Stimulated activated memory B cell treated with anti-CD40 and anti-IgM and Interleukin-4, amounts not matched to agents 10 μg/mL and 1 μg/mL and 100 μg/mL, for 72 hours (primary cell): Measurements from ENCODE around the gene STX18.
"Not testable (repeated sequence)": the region's sequence is repeated elsewhere in the genome, so short reads cannot be mapped to it uniquely, and the experiment has no call there.

Source experiments
- ATAC-seq: fragments of 150-1000 bp; cut with Tn5 transposase; 2 replicates; pipeline ENCODE4 v1.10.0; 2021
- H3K27ac Mint-ChIP-seq: one replicate; pipeline ENCODE4 v1.8.0; 2022; ENCODE audit warnings: mild to moderate bottlenecking, mixed read lengths
- H3K27me3 Mint-ChIP-seq: one replicate; pipeline ENCODE4 v1.8.0; 2022; ENCODE audit warnings: mixed read lengths
- H3K36me3 Mint-ChIP-seq: one replicate; pipeline ENCODE4 v1.8.0; 2022; ENCODE audit warnings: mixed read lengths
- H3K4me1 Mint-ChIP-seq: one replicate; pipeline ENCODE4 v1.8.0; 2022; ENCODE audit warnings: mixed read lengths
- H3K4me3 Mint-ChIP-seq: one replicate; pipeline ENCODE4 v1.8.0; 2022; ENCODE audit warnings: mild to moderate bottlenecking, moderate library complexity, mixed read lengths
- H3K9me3 Mint-ChIP-seq: one replicate; pipeline ENCODE4 v1.8.0; 2022; ENCODE audit warnings: mixed read lengths

The STX18 gene

DNA sequence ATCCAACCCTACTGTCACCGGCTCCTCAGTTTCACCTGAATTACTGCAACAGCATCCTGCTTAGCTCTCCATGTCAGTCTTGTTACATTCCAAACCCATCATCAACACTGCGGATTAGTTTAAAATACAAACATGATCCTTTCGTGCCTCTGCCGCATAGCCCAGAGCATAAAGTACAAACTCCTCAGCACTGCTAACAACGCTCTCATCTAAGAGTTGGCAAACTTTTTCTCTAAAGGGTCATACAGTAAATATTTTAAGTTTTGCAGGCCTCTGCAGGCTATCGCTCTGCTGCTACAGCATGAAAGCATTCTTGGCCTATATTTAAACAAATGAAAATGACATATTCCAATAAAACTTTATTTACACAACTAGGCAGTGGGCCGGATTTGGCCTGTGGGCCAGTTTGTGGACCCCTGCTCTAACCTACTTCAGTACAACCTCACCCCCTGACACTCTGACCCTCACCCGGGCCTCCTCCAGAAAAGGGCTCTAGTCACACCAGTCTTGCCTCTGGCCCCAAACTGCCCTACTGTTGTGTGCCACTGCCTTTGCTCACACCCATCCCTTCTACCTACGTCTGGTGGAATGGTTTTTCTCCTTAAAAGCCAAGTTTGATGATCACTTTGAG, 7.2 kb downstream of the STX18 start:
- ATAC-seq = no peak
- no peak overlapping the region for H3K27ac Mint-ChIP-seq
- H3K36me3 Mint-ChIP-seq = peaks cover 10% of the 10 kb centered on the region
- peaks cover 38% of the 10 kb centered on the region for H3K4me1 Mint-ChIP-seq
- H3K9me3 Mint-ChIP-seq = no peaks in the 10 kb centered on the region
- no peaks in the 10 kb centered on the region for H3K27me3 Mint-ChIP-seq
- H3K4me3 Mint-ChIP-seq = no peak overlapping the region

- Mint-ChIP-seq H3K4me3 (no peak overlapping the region), H3K4me1 (peaks cover 32% of the 10 kb centered on the region), H3K9me3 (no peaks in the 10 kb centered on the region), H3K27ac (no peak overlapping the region), H3K27me3 (no peaks in the 10 kb centered on the region), H3K36me3 (peaks cover 10% of the 10 kb centered on the region)
- ATAC-seq = no peak
These were observed 8.2 kb downstream of the STX18 start for GRCh38 chr4:4533461-4534169.

DNA sequence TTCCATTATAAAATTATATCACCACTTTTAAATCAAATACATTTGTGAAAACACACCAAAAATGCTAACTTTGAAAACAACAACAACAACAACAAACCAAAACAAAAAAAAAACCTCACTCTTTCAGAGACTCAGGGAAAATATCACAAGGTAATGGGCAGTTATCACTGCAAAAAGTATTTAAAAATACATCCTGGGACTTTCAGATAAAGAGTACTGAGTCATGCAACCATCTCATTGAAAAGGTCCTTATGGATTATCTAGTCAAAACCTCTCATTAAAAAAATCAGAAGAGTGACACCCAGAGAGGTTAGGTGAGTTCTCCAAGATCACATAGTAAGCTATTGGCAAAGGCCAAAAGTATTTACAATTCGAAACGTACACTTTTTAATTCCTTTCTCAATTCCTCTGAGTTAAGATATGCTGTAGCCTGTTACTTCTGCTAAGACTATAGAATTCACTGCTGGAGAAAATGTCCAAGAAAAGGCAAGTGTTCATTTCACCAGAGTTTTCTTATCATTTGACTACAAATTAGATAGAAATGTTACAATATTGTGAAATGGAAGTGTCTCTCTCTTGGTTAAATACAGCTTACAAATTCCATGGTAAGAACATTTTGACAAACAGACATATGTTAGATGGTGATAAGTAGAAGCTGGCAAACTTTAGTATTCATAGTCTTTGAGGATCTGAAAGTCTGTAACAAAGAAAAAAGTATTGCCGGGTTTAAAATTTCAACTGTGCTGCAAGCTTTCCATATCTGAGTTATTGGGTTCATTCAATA, 9.3 kb downstream of the STX18 start:
- H3K27ac Mint-ChIP-seq = no peak overlapping the region
- no peaks in the 10 kb centered on the region for H3K9me3 Mint-ChIP-seq
- H3K36me3 Mint-ChIP-seq = peaks cover 14% of the 10 kb centered on the region
- no peaks in the 10 kb centered on the region for H3K27me3 Mint-ChIP-seq
- peaks cover 32% of the 10 kb centered on the region for H3K4me1 Mint-ChIP-seq
- H3K4me3 Mint-ChIP-seq = no peak overlapping the region
- no peak for ATAC-seq

- Mint-ChIP-seq H3K27me3 (no peaks in the 10 kb centered on the region), H3K4me1 (peaks cover 20% of the 10 kb centered on the region), H3K4me3 (no peak overlapping the region), H3K27ac (no peak overlapping the region), H3K36me3 (peaks cover 19% of the 10 kb centered on the region), H3K9me3 (no peaks in the 10 kb centered on the region)
- ATAC-seq = no peak
These were observed 12.5 kb downstream of the STX18 start for GRCh38 chr4:4529392-4529791.

- Mint-ChIP-seq H3K27me3 (no peaks in the 10 kb centered on the region), H3K27ac (no peak overlapping the region), H3K9me3 (no peaks in the 10 kb centered on the region), H3K4me3 (no peak overlapping the region), H3K36me3 (peaks cover 27% of the 10 kb centered on the region), H3K4me1 (peaks cover 32% of the 10 kb centered on the region)
- no peak for ATAC-seq
These were observed 15.4 kb downstream of the STX18 start for GRCh38 chr4:4526401-4526800.

DNA sequence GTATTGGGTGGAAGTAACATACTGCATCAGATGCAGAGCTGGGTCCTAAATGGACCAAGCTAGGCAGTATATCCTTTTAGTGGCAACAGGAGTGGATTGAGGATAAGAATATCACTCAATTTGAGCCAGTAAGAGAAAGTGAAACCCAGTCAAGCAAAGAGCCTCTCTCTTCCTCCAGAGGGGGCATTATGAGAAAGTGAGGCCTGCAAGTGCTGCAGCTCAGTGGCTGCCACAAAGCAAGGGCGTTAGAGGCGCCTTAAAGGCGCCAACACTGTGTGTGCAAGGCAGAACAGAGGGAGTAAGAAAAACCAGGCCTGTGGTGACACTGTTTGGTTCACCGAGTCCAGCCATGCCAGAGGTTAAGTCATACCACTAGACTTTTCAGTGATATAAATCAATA, 17.5 kb downstream of the STX18 start:
- peak; percentile 99 for ATAC-seq
- Mint-ChIP-seq H3K27ac (peak overlapping the region; percentile 79), H3K4me1 (peaks cover 41% of the 10 kb centered on the region), H3K27me3 (no peaks in the 10 kb centered on the region), H3K4me3 (peak overlapping the region; percentile 19), H3K9me3 (no peaks in the 10 kb centered on the region), H3K36me3 (peaks cover 34% of the 10 kb centered on the region)

- Mint-ChIP-seq H3K9me3 (no peaks in the 10 kb centered on the region), H3K27me3 (no peaks in the 10 kb centered on the region), H3K4me3 (no peak overlapping the region), H3K36me3 (peaks cover 31% of the 10 kb centered on the region), H3K27ac (peak overlapping the region; percentile 50), H3K4me1 (peaks cover 45% of the 10 kb centered on the region)
- ATAC-seq = no peak
These were observed 20.1 kb downstream of the STX18 start for GRCh38 chr4:4521731-4522130.

GRCh38 chr4:4521136-4521535, 20.7 kb downstream of the STX18 start:
- Mint-ChIP-seq H3K27me3 (no peaks in the 10 kb centered on the region), H3K27ac (peak overlapping the region; percentile 50), H3K4me1 (peaks cover 45% of the 10 kb centered on the region), H3K4me3 (no peak overlapping the region), H3K9me3 (no peaks in the 10 kb centered on the region), H3K36me3 (peaks cover 28% of the 10 kb centered on the region)
- ATAC-seq = peak; percentile 46

DNA sequence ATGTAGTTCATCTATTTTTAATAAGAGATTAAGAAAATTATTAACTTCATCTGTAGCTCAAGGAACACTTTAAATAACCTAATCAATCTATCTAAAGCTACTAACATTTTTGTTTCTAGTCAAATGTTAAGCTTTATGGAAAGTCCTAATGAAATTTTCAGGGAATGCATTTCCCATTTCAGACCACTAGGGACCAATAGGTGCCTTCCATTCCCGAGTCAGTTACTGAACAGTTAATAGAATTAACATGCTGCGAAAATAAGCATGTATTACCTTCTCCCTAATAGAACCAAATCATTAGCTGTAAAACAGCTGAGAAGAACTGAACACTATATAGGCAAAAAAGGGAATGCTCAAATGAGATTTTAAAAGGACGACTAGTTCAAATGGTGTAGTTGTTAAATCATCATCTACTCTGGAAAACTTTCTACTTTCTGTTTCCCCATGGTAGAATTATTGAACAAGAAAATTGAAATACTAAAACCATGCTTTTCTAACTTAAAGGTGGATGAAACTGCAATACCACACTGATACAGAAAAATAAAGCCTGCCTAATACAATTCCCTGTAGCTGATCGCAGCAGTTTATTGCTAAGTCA, 22.5 kb downstream of the STX18 start:
- Mint-ChIP-seq H3K4me3 (no peak overlapping the region), H3K9me3 (no peaks in the 10 kb centered on the region), H3K36me3 (peaks cover 15% of the 10 kb centered on the region), H3K27me3 (no peaks in the 10 kb centered on the region), H3K27ac (no peak overlapping the region), H3K4me1 (peaks cover 28% of the 10 kb centered on the region)
- no peak for ATAC-seq

GRCh38 chr4:4518747-4519146, 23.1 kb downstream of the STX18 start:
- Mint-ChIP-seq H3K4me3 (no peak overlapping the region), H3K27me3 (no peaks in the 10 kb centered on the region), H3K27ac (no peak overlapping the region), H3K36me3 (peaks cover 13% of the 10 kb centered on the region), H3K4me1 (peaks cover 22% of the 10 kb centered on the region), H3K9me3 (no peaks in the 10 kb centered on the region)
- ATAC-seq = no peak

GRCh38 chr4:4514786-4515185, 27.1 kb downstream of the STX18 start:
- H3K36me3 Mint-ChIP-seq = peaks cover 12% of the 10 kb centered on the region
- no peaks in the 10 kb centered on the region for H3K27me3 Mint-ChIP-seq
- no peak for ATAC-seq
- peaks cover 13% of the 10 kb centered on the region for H3K4me1 Mint-ChIP-seq
- peaks cover 3% of the 10 kb centered on the region for H3K9me3 Mint-ChIP-seq
- H3K4me3 Mint-ChIP-seq = no peak overlapping the region
- H3K27ac Mint-ChIP-seq = no peak overlapping the region

DNA sequence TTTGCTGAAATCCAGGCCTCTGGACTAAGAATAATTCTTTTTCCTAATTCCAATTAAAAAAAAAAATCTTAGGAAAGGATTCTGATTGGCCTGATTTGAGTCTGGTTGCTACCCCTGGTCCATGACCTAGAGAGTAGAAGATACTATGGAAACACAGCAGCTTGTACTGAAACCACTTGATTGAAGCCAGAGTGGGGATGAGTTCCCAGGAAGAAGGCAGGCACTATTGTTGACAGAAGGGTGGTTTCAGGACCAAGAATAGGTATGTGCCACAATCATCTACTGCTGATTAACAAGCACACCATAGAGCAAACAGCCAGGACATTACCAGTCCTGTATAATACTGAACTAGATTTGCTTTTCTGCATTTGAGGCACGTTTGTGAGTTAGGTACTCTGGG, 29.6 kb downstream of the STX18 start:
- no peak for ATAC-seq
- H3K9me3 Mint-ChIP-seq = peaks cover 6% of the 10 kb centered on the region
- peaks cover 26% of the 10 kb centered on the region for H3K36me3 Mint-ChIP-seq
- no peak overlapping the region for H3K27ac Mint-ChIP-seq
- no peaks in the 10 kb centered on the region for H3K27me3 Mint-ChIP-seq
- H3K4me3 Mint-ChIP-seq = no peak overlapping the region
- peaks cover 21% of the 10 kb centered on the region for H3K4me1 Mint-ChIP-seq

- not testable (repeated sequence) for H3K9me3 Mint-ChIP-seq, ATAC-seq, H3K27me3 Mint-ChIP-seq, H3K27ac Mint-ChIP-seq, H3K4me3 Mint-ChIP-seq
- Mint-ChIP-seq H3K36me3 (peaks cover 36% of the 10 kb centered on the region), H3K4me1 (peaks cover 17% of the 10 kb centered on the region)
These were observed 31.2 kb downstream of the STX18 start for GRCh38 chr4:4510641-4511040.

DNA sequence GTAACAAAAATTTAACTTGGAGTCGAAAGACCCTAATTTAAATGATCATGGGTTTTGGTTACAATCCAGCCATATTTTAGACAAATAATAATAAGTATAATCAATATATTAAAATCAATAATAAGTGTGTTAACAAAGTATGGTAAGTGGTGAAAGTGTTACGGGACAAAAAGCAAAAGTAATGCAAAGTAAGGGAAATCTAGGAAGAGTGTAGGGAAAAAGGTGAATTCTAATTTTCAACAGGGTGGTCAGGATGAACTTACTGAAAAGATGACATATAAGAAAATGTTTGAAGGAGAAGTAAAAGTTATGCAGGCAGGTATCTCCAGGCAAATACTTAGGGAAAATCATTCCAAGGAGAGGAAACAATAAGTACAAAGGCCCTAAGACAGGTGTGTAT, 32.3 kb downstream of the STX18 start:
- Mint-ChIP-seq H3K9me3 (peaks cover 6% of the 10 kb centered on the region), H3K36me3 (peaks cover 36% of the 10 kb centered on the region), H3K27ac (no peak overlapping the region), H3K27me3 (no peaks in the 10 kb centered on the region), H3K4me3 (no peak overlapping the region), H3K4me1 (peaks cover 17% of the 10 kb centered on the region)
- ATAC-seq = no peak

GRCh38 chr4:4507923-4508322, 33.9 kb downstream of the STX18 start:
- no peak overlapping the region for H3K4me3 Mint-ChIP-seq
- ATAC-seq = no peak
- H3K4me1 Mint-ChIP-seq = peaks cover 19% of the 10 kb centered on the region
- H3K36me3 Mint-ChIP-seq = peaks cover 36% of the 10 kb centered on the region
- no peaks in the 10 kb centered on the region for H3K27me3 Mint-ChIP-seq
- H3K27ac Mint-ChIP-seq = no peak overlapping the region
- H3K9me3 Mint-ChIP-seq = peaks cover 6% of the 10 kb centered on the region
